Fibroblast of the aortic adventitia (primary cell): ENCODE measurements around the gene SPNS2. TPM values are rescaled to one million over a fixed set of nuclear protein-coding genes. Genes with fewer than 3 reads are reported as not detected.

ENCODE experiments used
- DNase-seq: peaks from one replicate; pipeline ENCODE4 v3.0.0-alpha.2; 2010; ENCODE audit warnings: low read depth
- H3K4me3 ChIP-seq: 2 replicates; pipeline ENCODE4 v1.5.1; 2011; ENCODE audit warnings: low read depth, mild to moderate bottlenecking, control low read depth, low read length, moderate library complexity
- total RNA-seq: library from RNA; depleted of rRNA; stranded (reverse); fragments of >200 nt; gene quantifications from 2 replicates; pipeline ENCODE4 v1.2.3, GENCODE V29; 2012; ENCODE audit warnings: low replicate concordance
- TF ChIP-seq, protein P1 (sequence below): IDR thresholded peaks from 2 replicates; pipeline ENCODE4 v1.5.1; 2011; ENCODE audit warnings: mild to moderate bottlenecking, low read length, control low read depth, inconsistent platforms; ENCODE audit not compliant: insufficient read depth

The SPNS2 gene
- total RNA-seq, 1 donor: 0.27 TPM

DNA sequence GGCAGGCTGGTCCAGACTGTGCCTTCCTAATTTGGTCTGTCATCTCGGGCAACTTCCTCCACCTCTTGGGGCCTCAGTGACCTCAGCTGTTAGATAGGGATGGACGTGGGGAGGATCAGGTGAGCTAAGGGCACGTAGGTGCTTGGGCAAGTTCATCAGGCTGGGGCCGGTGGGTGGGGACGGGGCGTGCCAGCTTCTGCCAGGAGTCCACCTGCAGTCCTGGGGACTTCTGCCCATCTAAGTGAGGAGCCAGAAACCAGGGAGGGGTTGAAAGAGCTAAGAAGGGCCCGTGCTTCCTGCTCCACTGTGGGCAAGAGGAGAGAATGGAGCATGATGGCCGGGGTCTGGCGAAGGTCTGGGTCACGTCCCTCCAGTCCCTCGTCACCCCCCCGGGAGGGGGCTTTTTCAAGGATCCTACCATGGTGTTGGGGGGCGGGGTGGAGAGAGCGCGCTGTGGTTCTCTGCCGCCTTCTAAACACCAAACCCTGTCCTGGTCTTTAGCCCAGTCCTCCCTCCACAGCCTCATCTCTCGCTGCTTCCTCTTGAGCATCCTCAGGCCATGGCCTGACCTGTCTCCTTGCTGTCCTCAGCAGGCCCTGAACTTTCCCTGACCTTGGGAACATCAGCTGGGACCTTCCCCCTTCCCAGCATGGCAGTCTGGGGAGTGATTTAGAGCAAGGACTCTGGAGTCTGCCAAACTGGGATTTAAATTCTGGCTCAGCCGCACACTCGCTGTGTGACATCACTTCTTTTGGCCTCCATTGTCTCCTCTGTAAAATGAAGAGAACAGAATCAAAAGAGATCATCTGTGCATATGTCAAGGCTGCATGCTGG, 21.6 kb downstream of the SPNS2 start:
- DNase-seq: peak; percentile 22
- H3K4me3 ChIP-seq: no peak overlapping the region
- TF ChIP-seq, protein P1, sequence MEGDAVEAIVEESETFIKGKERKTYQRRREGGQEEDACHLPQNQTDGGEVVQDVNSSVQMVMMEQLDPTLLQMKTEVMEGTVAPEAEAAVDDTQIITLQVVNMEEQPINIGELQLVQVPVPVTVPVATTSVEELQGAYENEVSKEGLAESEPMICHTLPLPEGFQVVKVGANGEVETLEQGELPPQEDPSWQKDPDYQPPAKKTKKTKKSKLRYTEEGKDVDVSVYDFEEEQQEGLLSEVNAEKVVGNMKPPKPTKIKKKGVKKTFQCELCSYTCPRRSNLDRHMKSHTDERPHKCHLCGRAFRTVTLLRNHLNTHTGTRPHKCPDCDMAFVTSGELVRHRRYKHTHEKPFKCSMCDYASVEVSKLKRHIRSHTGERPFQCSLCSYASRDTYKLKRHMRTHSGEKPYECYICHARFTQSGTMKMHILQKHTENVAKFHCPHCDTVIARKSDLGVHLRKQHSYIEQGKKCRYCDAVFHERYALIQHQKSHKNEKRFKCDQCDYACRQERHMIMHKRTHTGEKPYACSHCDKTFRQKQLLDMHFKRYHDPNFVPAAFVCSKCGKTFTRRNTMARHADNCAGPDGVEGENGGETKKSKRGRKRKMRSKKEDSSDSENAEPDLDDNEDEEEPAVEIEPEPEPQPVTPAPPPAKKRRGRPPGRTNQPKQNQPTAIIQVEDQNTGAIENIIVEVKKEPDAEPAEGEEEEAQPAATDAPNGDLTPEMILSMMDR: no peak

DNA sequence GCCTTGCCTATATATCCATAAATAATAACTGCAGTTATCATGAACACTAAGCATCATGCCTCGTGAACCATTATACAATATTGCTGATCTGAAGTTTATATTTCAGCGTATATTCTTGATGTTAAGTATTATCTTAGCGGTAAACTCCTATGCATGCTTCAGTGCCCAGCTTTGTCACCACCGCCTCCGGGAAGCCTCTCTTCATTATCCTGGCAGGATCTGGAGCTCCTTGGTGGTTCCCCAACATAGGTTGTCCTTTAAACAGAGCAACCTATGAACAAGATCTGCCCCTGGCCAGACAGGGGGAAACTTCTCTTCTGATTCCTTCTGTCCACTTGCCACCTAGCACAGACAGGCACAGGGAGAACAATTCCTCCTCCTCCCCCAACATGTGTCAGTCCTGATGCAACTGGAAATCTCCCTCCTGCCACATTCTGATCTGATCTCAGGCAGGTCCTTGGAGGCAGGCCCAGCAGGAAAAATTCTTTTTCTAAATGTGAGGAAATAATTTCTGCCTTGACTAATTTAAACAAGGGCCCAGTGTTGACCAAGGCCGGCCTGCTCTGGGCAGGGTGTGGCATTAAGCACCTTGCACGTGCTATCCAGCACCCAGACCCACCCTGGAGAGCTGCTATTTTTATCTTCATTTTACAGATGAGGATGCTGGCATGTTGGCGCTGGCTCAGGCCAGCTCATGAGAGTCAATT, 22.4 kb downstream of the SPNS2 start:
- H3K4me3 ChIP-seq: no peak overlapping the region
- DNase-seq: peak; percentile 29
- TF ChIP-seq, protein P1: no peak

DNA sequence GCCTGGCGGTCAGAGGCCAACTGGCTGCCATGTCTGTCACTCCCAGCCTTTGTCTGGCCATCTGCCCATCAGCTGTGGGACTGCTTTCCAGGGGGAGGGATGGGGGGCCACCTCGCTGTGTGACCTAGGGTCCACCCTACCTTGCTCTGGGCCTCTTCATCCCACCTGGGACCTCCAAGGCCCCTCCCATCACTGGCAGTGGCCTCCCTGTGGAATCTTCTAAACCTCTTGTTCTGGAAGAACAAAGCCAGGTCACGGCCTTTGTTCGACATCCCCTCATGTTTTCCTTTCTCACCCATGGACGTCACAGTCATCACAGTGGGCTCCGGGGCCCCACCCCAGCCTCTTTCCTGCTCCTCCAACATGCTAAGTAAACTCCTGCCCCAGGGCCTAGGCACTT, 24.0 kb downstream of the SPNS2 start:
- no peak overlapping the region for H3K4me3 ChIP-seq
- TF ChIP-seq, protein P1: no peak
- DNase-seq: no peak

DNA sequence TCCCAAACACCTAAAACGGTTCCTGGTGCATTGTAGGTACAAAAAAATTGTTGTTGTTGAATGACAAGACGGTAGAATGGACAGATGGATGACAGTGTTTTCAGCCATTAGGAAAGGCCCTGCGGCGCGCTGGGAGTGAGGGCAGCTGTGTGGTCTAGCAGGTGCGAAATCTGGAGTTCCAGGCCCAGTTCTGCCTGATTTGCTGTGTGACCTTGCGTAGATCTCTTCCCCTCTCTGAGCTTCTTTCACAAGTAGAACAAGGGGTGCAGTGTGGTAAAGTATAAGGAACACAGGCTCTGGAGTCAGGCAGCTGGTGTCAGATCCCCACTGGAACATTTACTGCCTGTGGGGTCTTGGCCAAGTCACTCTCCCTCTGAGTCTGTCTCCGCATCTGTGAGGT, 25.3 kb downstream of the SPNS2 start:
- TF ChIP-seq, protein P1: no peak
- H3K4me3 ChIP-seq: no peak overlapping the region
- no peak for DNase-seq

DNA sequence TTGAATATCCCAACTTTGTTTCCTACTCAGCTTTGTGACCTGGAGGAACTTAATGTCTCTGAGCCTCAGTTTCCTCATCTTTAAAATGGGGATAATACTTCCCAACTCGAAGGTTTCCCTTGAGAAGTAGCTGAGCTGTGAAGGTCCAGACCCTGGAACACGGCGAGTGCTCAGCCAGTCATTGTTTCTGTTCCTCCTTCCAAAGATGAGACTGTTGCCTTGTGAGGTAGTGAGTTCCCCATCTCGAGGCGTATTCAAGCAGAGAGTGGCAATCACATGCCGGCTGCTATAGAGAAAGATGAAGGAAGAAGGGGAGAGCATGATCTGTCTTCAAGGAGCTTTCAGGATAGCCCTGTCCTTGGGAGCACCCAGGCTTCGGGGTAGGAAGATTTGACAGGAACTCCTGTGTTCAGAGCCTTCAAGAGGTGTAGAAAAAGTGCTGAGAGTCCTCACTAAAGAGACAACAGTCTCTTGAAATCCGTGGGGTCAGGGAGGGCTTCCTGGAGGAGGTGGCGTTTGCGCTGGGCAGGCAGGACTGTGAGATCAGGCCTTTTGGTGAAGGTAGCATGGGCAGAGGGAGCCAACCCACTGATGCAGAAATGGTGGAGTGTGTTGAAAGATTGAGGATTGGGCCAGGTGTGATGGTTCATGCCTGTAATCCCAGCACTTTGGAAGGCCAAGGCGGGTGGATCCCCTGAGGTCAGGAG, 27.2 kb downstream of the SPNS2 start:
- TF ChIP-seq, protein P1: no peak
- no peak overlapping the region for H3K4me3 ChIP-seq
- no peak for DNase-seq

DNA sequence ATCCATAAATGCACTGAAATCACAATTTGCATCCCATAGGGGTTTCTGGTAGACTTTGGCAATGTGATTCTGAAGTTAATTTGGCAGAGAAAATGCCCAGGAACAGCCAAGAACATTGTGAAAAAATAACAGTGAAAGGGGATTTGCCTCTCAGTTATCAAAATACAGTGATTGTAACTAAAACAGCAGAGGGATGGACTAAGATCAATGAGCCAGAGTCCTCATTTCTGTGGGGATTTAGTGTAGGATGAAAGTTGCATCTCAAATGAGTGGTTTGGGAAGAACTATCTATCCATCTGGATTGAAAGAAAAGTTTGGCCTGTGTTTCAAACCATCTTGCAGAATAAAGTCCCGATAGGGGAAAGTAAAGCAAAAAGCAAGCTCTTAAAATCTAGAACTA, 28.5 kb downstream of the SPNS2 start:
- no peak overlapping the region for H3K4me3 ChIP-seq
- DNase-seq: no peak
- TF ChIP-seq, protein P1: no peak
